ENCODE data around the gene ABHD14A. TPM values are rescaled to one million over a fixed set of nuclear protein-coding genes. Genes with fewer than 3 reads are reported as not detected.

ABHD14A gene
- total RNA-seq, 6 experiments from 2014 or later, result 8.3 to 22.2 (median 15.1) TPM

GRCh38 chr3:52004163-52004787 is 29.4 kb downstream of the ABHD14A start:
- intact Hi-C loops (cut with DNase I), result loop anchor here (5.0 kb wide), 2 partner anchors 118 to 138 kb away; no protein-coding TSS in a partner anchor
- no peak overlapping the region for H3K4me3 ChIP-seq
- H3K9me3 ChIP-seq, result no peaks in the 10 kb centered on the region
- ATAC-seq (peak; percentile 10 to 19 (median 16)), DNase-seq (no peak)
- no peak overlapping the region for H3K27ac ChIP-seq
- H3K27me3 ChIP-seq, result no peaks in the 10 kb centered on the region
- WGBS (ENCODE audit: insufficient coverage, low coverage, low lambda C conversion rate, missing lambda C conversion rate), result 42% methylated on average over 4 of the region's 16 CpGs
- H3K4me1 ChIP-seq, result peaks cover 0 to 9% (median 0%) of the 10 kb centered on the region in 4 donors
- TF ChIP-seq POLR2A (IDR thresholded peaks at IDR 0.05) (no peak), CTCF (IDR thresholded peaks at IDR 0.05) (peak; percentile 20 to 31 (median 25))
- H3K36me3 ChIP-seq, result no peaks in the 10 kb centered on the region

- Histone ChIP-seq H3K36me3 (no peaks in the 10 kb centered on the region), H3K4me1 (peaks cover 0 to 9% (median 0%) of the 10 kb centered on the region in 4 donors), H3K4me3 (no peak overlapping the region), H3K27me3 (no peaks in the 10 kb centered on the region), H3K27ac (no peak overlapping the region), H3K9me3 (no peaks in the 10 kb centered on the region)
- DNase-seq (no peak), ATAC-seq (no peak)
- intact Hi-C loops (cut with DNase I), result loop anchor here (5.0 kb wide), 2 partner anchors 117 to 137 kb away; no protein-coding TSS in a partner anchor
- no peak for TF ChIP-seq CTCF (IDR thresholded peaks at IDR 0.05)
- no peak for TF ChIP-seq POLR2A (IDR thresholded peaks at IDR 0.05)
- WGBS (ENCODE audit: insufficient coverage, low coverage, low lambda C conversion rate, missing lambda C conversion rate), result 11% methylated on average over 1 of the region's 4 CpGs
Measured at GRCh38 chr3:52004906-52005395, 30.1 kb downstream of the ABHD14A start.

- no peaks in the 10 kb centered on the region for H3K36me3 ChIP-seq
- WGBS (ENCODE audit: insufficient coverage, low coverage, low lambda C conversion rate, missing lambda C conversion rate), result 18% methylated on average over 2 of the region's 15 CpGs
- peaks cover 0 to 9% (median 0%) of the 10 kb centered on the region in 4 donors for H3K4me1 ChIP-seq
- H3K27me3 ChIP-seq, result no peaks in the 10 kb centered on the region
- DNase-seq (peak; percentile 59 to 75 (median 70)), ATAC-seq (peak; percentile 62 to 81 (median 75))
- H3K4me3 ChIP-seq, result no peak overlapping the region
- intact Hi-C loops (cut with DNase I), result no loop called here
- no peaks in the 10 kb centered on the region for H3K9me3 ChIP-seq
- no peak for TF ChIP-seq POLR2A (IDR thresholded peaks at IDR 0.05)
- TF ChIP-seq CTCF (IDR thresholded peaks at IDR 0.05), result no peak
- no peak overlapping the region for H3K27ac ChIP-seq
Measured at GRCh38 chr3:52005571-52005986, 30.7 kb downstream of the ABHD14A start.

- Histone ChIP-seq H3K36me3 (no peaks in the 10 kb centered on the region), H3K27me3 (no peaks in the 10 kb centered on the region), H3K4me1 (peaks cover 0 to 9% (median 0%) of the 10 kb centered on the region in 4 donors), H3K4me3 (no peak overlapping the region), H3K27ac (no peak overlapping the region), H3K9me3 (no peaks in the 10 kb centered on the region)
- DNase-seq, result no peak
- intact Hi-C loops (cut with DNase I), result no loop called here
- no peak for TF ChIP-seq POLR2A (IDR thresholded peaks at IDR 0.05)
- no peak for TF ChIP-seq CTCF (IDR thresholded peaks at IDR 0.05)
- ATAC-seq, result peak in 3 of 4 donors; percentile 5 to 8 (median 6)
- WGBS (ENCODE audit: insufficient coverage, low coverage, low lambda C conversion rate, missing lambda C conversion rate), result 26% methylated on average over 3 of the region's 8 CpGs
Measured at GRCh38 chr3:52006017-52006819, 31.4 kb downstream of the ABHD14A start.
